ENCODE data around the gene NHP2.

DNA sequence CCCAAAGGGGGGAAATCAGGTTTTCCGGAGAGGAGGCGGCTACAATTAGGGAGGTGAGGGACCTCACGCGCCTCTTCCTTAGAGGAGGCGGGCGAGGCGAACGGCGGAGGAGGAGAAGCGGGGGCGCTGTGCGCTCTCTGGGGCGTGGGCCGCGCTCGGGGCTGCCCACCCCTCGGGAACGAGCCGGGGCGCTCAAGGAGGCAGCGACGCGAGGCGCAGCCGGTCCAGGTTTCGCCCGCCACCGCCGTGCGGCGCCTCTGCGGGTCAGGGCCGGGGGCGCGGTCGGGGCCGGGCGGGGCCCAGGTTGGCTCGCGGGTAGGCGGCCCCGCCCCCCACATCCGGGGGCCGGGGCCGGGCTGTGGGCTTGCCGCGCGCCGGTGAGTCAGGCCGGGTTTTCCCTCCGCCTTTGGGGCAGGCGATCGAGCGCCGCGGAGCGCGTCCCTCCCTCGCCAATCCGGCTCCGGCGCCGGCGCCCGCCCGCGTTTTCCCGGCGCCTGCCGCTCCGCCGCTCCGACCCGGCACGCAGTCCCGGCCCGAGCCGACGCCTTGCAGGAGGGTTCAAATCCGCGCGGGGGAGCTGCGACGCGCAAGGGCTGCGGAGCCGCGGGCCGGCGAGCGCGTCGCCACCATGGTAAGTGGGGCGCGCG lies 40.4 kb downstream of the NHP2 start, which contains the start of gene N4BP3:
- peak; percentile 51; the same call in 1 of the 2 replicates for TF ChIP-seq POLR2A (IDR thresholded peaks at IDR 0.05; ENCODE audit: low read depth, low read length)
- no peak for TF ChIP-seq POLR2AphosphoS5 (IDR thresholded peaks at IDR 0.05; ENCODE audit: low read depth, low read length)
- no peak for TF ChIP-seq TAF1 (IDR thresholded peaks at IDR 0.05; ENCODE audit: borderline replicate concordance, low read depth, low read length)

Data from GM12892 (cell line).